Activated T-cell treated with anti-CD3 and anti-CD28 coated beads for 1 hour (primary cell): ENCODE results near the gene ARL15.

Experiments used
- DNase-seq: peaks from one replicate; pipeline ENCODE4 v3.0.0-alpha.2; 2020; ENCODE audit warnings: low read depth

The ARL15 gene

GRCh38 chr5:54022223-54022622 lies 288.1 kb downstream of the ARL15 start:
- no peak for DNase-seq

- no peak for DNase-seq
Measured at GRCh38 chr5:54021431-54022164, 288.8 kb downstream of the ARL15 start.

GRCh38 chr5:54018438-54018837 lies 291.9 kb downstream of the ARL15 start:
- DNase-seq: no peak

- DNase-seq: no peak
Measured at GRCh38 chr5:54017580-54017979, 292.8 kb downstream of the ARL15 start.

- DNase-seq: no peak
Measured at GRCh38 chr5:54013556-54014194, 296.7 kb downstream of the ARL15 start.

GRCh38 chr5:54009828-54010227 lies 300.5 kb downstream of the ARL15 start:
- no peak for DNase-seq

GRCh38 chr5:54009357-54009756 lies 301.0 kb downstream of the ARL15 start:
- DNase-seq: no peak

- DNase-seq: no peak
Measured at GRCh38 chr5:54007827-54008777, 302.3 kb downstream of the ARL15 start.

- DNase-seq: no peak
Measured at GRCh38 chr5:54004697-54005096, 305.7 kb downstream of the ARL15 start.

- DNase-seq: no peak
Measured at GRCh38 chr5:54002779-54003178, 307.6 kb downstream of the ARL15 start.

GRCh38 chr5:54001976-54002775 lies 308.2 kb downstream of the ARL15 start:
- DNase-seq: no peak

GRCh38 chr5:54000011-54000410 lies 310.4 kb downstream of the ARL15 start:
- no peak for DNase-seq

- DNase-seq: no peak
Measured at GRCh38 chr5:53997736-53998627, 312.4 kb downstream of the ARL15 start.

- DNase-seq: no peak
Measured at GRCh38 chr5:53996008-53996407, 314.4 kb downstream of the ARL15 start.

GRCh38 chr5:53994148-53994547 lies 316.2 kb downstream of the ARL15 start:
- no peak for DNase-seq

GRCh38 chr5:53991942-53992341 lies 318.4 kb downstream of the ARL15 start:
- DNase-seq: no peak

- no peak for DNase-seq
Measured at GRCh38 chr5:53987101-53987500, 323.3 kb downstream of the ARL15 start.

- DNase-seq: no peak
Measured at GRCh38 chr5:53985796-53986195, 324.6 kb downstream of the ARL15 start.

GRCh38 chr5:53984971-53985370 lies 325.4 kb downstream of the ARL15 start:
- no peak for DNase-seq

GRCh38 chr5:53983568-53984460 lies 326.6 kb downstream of the ARL15 start:
- DNase-seq: no peak
